Neural cell (in vitro differentiated cells): ENCODE data around the gene CPNE6. TPM values are rescaled to one million over a fixed set of nuclear protein-coding genes. Genes with fewer than 3 reads are reported as not detected.

Experiments used
- H2AFZ ChIP-seq: fragments of 200-600, 300-800 bp; sonication (generic), shearing (Covaris generic); 2 replicates; pipeline ENCODE4 v1.6.0; 2014; ENCODE audit warnings: low read depth, mild to moderate bottlenecking, antibody characterized with exemption, low read length, moderate library complexity
- H3F3A ChIP-seq: fragments of 200-600 bp; shearing (Covaris generic); 2 replicates; pipeline ENCODE4 v1.6.1; 2016; ENCODE audit warnings: mild to moderate bottlenecking, moderate library complexity, mixed read lengths, antibody characterized with exemption, low read length; ENCODE audit not compliant: insufficient read depth, poor library complexity, severe bottlenecking
- H3K27ac ChIP-seq: fragments of 200-600, 300-800 bp; sonication (generic), shearing (Covaris generic); 2 replicates; pipeline ENCODE4 v1.5.1; 2014; ENCODE audit warnings: mild to moderate bottlenecking, low read length, moderate library complexity
- H3K27me3 ChIP-seq: fragments of 300-800, 200-600 bp; sonication (generic), shearing (Covaris generic); 2 replicates; pipeline ENCODE4 v1.6.0; 2014; ENCODE audit warnings: mild to moderate bottlenecking, low read depth, low read length, moderate library complexity; ENCODE audit not compliant: insufficient read depth
- H3K36me3 ChIP-seq: fragments of 300-800, 200-600 bp; sonication (generic), shearing (Covaris generic); 2 replicates; pipeline ENCODE4 v1.5.1; 2014; ENCODE audit warnings: mild to moderate bottlenecking, antibody characterized with exemption, low read length, moderate library complexity; ENCODE audit not compliant: insufficient read depth
- H3K4me2 ChIP-seq: fragments of 300-800, 200-600 bp; sonication (generic), shearing (Covaris generic); 2 replicates; pipeline ENCODE4 v1.6.0; 2014; ENCODE audit warnings: mild to moderate bottlenecking, low read length
- H3K4me3 ChIP-seq: fragments of 300-800, 200-600 bp; sonication (generic), shearing (Covaris generic); 2 replicates; pipeline ENCODE4 v1.5.1; 2014; ENCODE audit warnings: mild to moderate bottlenecking, low read length, moderate library complexity
- H3K79me2 ChIP-seq: fragments of 200-600 bp; shearing (Covaris generic); replicated peaks from 2 replicates; pipeline ENCODE4 v1.6.0; 2014; ENCODE audit warnings: mild to moderate bottlenecking, low read length, moderate library complexity; ENCODE audit not compliant: insufficient read depth
- H3K9ac ChIP-seq: fragments of 300-800, 200-600 bp; sonication (generic), shearing (Covaris generic); 2 replicates; pipeline ENCODE4 v1.6.1; 2016; ENCODE audit warnings: mild to moderate bottlenecking, low read length, mixed read lengths
- H3K9me2 ChIP-seq: fragments of 200-600 bp; shearing (Covaris generic); 2 replicates; pipeline ENCODE4 v1.6.1; 2016; ENCODE audit warnings: mild to moderate bottlenecking, low read length, mixed read lengths; ENCODE audit not compliant: insufficient read depth
- H3K9me3 ChIP-seq: fragments of 200-600, 300-800 bp; sonication (generic), shearing (Covaris generic); 2 replicates; pipeline ENCODE4 v1.6.1; 2016; ENCODE audit warnings: mild to moderate bottlenecking, mixed run types, low read length, moderate library complexity, mixed read lengths
- H4K20me1 ChIP-seq: fragments of 200-600 bp; shearing (Covaris generic); 2 replicates; pipeline ENCODE4 v1.6.1; 2016; ENCODE audit warnings: mild to moderate bottlenecking, mixed run types; ENCODE audit not compliant: insufficient read depth
- EP300 ChIP-seq: fragments of 450-650 bp; conservative IDR thresholded peaks from 2 replicates; pipeline ENCODE4 v1.6.1; 2014; ENCODE audit warnings: antibody characterized with exemption, mild to moderate bottlenecking, moderate library complexity; ENCODE audit not compliant: poor library complexity, severe bottlenecking
- EZH2 ChIP-seq: fragments of 200-600, 300-800 bp; shearing (Covaris generic), sonication (generic); IDR thresholded peaks from 2 replicates; pipeline ENCODE4 v1.6.1; 2014; ENCODE audit warnings: antibody characterized with exemption, low read length, borderline replicate concordance, mild to moderate bottlenecking; ENCODE audit not compliant: insufficient read depth, poor library complexity, severe bottlenecking
- MXI1 ChIP-seq: fragments of 450-650 bp; conservative IDR thresholded peaks from 2 replicates; pipeline ENCODE4 v1.6.1; 2014; ENCODE audit warnings: antibody characterized with exemption, mild to moderate bottlenecking; ENCODE audit not compliant: poor library complexity, severe bottlenecking
- POLR2AphosphoS5 ChIP-seq: IDR thresholded peaks from 2 replicates; pipeline ENCODE4 v1.6.1; 2012
- RAD21 ChIP-seq: fragments of 450-650 bp; conservative IDR thresholded peaks from 2 replicates; pipeline ENCODE4 v1.6.1; 2014; ENCODE audit warnings: antibody characterized with exemption, mild to moderate bottlenecking, moderate library complexity
- SMC3 ChIP-seq: fragments of 450-650 bp; conservative IDR thresholded peaks from 2 replicates; pipeline ENCODE4 v1.6.1; 2014; ENCODE audit warnings: antibody characterized with exemption, mild to moderate bottlenecking, moderate library complexity; ENCODE audit not compliant: poor library complexity
- TAF1 ChIP-seq: IDR thresholded peaks from 2 replicates; pipeline ENCODE4 v1.6.1; 2012; ENCODE audit warnings: low read depth
- polyA plus RNA-seq: library from polyadenylated mRNA; depleted of rRNA; stranded (reverse); fragments of >200 nt; gene quantifications from 2 replicates; pipeline ENCODE4 v1.2.3, GENCODE V29; 2014
- TF ChIP-seq, protein P1 (sequence below): fragments of 450-650 bp; IDR thresholded peaks from 2 replicates; pipeline ENCODE4 v1.5.1; 2014; ENCODE audit warnings: antibody characterized with exemption, mild to moderate bottlenecking, moderate library complexity; ENCODE audit not compliant: poor library complexity, severe bottlenecking
- TF ChIP-seq, protein P2 (sequence below): IDR thresholded peaks from 2 replicates; pipeline ENCODE4 v1.6.1; 2012; ENCODE audit warnings: borderline replicate concordance

Gene CPNE6
- polyA plus RNA-seq, 1 donor from 2014 or later: 4.1 TPM

DNA sequence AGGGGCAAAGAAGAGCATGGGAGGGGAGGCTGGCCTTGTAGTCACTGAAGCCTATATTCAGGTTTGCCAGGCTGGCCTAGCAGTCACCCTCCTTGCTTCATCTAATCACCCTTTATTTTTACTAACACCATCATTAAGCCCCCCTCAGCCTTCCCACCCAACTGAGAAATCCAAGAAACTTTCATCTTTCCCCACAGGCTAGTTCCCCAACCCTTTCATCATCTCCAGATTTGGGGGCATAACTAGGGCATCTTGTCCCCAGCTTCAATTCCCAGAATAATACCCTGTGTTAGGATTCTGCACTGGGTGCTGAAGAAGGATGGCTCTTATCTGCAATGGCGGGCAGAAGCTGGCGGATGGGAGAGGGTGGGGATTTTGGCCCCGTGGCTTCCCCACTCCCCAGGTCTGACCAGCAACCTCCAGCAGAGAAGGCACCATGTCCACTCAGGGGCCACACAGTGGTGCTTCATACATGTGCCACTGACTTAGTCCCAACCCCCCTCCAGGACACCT, 29.7 kb downstream of the CPNE6 start:
- Histone ChIP-seq H3K9me3 (no peaks in the 10 kb centered on the region), H3F3A (no peaks in the 10 kb centered on the region), H2AFZ (no peak overlapping the region), H3K27me3 (no peaks in the 10 kb centered on the region), H3K9ac (no peak overlapping the region), H3K79me2 (no peaks in the 10 kb centered on the region), H3K9me2 (no peaks in the 10 kb centered on the region), H3K27ac (no peak overlapping the region), H3K4me2 (no peak overlapping the region), H3K36me3 (no peaks in the 10 kb centered on the region), H3K4me3 (no peak overlapping the region), H4K20me1 (no peaks in the 10 kb centered on the region)
- no peak for TF ChIP-seq TAF1

DNA sequence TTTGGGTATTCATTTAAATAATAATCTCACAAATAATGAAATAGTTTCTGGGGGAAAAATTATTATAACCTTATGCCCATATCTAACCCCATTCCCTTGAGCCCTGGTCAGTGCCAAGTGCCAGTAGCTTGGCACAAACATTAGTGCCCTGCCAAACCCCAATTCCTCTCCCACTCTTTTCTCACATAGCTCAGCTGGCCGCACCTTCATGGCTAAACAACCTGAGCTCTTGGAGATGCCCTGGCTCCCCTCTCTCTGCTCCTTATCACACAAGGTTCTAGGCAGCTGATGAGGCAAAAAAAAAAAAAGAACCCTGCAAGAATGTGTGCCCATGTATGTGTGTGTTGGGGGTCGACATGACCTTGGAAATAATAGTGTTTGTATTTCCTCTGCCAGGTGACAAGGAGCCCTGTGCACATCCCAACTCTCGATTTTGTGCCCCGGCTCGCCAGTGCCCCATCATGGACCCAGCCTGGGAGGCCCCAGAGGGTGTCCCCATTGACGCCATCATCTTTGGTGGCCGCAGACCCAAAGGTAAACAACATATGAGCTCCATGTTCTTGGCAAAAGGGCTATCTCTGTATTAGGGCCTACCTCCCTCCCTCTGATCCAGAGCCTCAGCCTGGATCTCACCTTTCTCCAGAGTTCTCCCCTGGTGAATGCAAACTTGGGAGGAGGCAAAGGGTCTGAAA, 31.1 kb downstream of the CPNE6 start:
- H3K27me3 ChIP-seq: no peaks in the 10 kb centered on the region
- H3K79me2 ChIP-seq: no peaks in the 10 kb centered on the region
- TF ChIP-seq EP300 (no peak), TAF1 (no peak), POLR2AphosphoS5 (no peak), SMC3 (no peak), MXI1 (no peak), RAD21 (no peak), EZH2 (no peak)
- TF ChIP-seq, protein P1, sequence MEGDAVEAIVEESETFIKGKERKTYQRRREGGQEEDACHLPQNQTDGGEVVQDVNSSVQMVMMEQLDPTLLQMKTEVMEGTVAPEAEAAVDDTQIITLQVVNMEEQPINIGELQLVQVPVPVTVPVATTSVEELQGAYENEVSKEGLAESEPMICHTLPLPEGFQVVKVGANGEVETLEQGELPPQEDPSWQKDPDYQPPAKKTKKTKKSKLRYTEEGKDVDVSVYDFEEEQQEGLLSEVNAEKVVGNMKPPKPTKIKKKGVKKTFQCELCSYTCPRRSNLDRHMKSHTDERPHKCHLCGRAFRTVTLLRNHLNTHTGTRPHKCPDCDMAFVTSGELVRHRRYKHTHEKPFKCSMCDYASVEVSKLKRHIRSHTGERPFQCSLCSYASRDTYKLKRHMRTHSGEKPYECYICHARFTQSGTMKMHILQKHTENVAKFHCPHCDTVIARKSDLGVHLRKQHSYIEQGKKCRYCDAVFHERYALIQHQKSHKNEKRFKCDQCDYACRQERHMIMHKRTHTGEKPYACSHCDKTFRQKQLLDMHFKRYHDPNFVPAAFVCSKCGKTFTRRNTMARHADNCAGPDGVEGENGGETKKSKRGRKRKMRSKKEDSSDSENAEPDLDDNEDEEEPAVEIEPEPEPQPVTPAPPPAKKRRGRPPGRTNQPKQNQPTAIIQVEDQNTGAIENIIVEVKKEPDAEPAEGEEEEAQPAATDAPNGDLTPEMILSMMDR: no peak
- TF ChIP-seq, protein P2, sequence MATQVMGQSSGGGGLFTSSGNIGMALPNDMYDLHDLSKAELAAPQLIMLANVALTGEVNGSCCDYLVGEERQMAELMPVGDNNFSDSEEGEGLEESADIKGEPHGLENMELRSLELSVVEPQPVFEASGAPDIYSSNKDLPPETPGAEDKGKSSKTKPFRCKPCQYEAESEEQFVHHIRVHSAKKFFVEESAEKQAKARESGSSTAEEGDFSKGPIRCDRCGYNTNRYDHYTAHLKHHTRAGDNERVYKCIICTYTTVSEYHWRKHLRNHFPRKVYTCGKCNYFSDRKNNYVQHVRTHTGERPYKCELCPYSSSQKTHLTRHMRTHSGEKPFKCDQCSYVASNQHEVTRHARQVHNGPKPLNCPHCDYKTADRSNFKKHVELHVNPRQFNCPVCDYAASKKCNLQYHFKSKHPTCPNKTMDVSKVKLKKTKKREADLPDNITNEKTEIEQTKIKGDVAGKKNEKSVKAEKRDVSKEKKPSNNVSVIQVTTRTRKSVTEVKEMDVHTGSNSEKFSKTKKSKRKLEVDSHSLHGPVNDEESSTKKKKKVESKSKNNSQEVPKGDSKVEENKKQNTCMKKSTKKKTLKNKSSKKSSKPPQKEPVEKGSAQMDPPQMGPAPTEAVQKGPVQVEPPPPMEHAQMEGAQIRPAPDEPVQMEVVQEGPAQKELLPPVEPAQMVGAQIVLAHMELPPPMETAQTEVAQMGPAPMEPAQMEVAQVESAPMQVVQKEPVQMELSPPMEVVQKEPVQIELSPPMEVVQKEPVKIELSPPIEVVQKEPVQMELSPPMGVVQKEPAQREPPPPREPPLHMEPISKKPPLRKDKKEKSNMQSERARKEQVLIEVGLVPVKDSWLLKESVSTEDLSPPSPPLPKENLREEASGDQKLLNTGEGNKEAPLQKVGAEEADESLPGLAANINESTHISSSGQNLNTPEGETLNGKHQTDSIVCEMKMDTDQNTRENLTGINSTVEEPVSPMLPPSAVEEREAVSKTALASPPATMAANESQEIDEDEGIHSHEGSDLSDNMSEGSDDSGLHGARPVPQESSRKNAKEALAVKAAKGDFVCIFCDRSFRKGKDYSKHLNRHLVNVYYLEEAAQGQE: no peak
- H3K27ac ChIP-seq: no peak overlapping the region
- H2AFZ ChIP-seq: no peak overlapping the region
- H4K20me1 ChIP-seq: no peaks in the 10 kb centered on the region
- H3K36me3 ChIP-seq: no peaks in the 10 kb centered on the region
- no peak overlapping the region for H3K4me3 ChIP-seq
- no peak overlapping the region for H3K4me2 ChIP-seq
- no peak overlapping the region for H3K9ac ChIP-seq
- no peaks in the 10 kb centered on the region for H3K9me2 ChIP-seq
- H3F3A ChIP-seq: no peaks in the 10 kb centered on the region
- H3K9me3 ChIP-seq: no peaks in the 10 kb centered on the region
